CD4-positive, alpha-beta T cell treated with Interleukin-15 for 4 hours (primary cell): Measurements from ENCODE around the gene CACNB2.
"Not testable (repeated sequence)": the region's sequence is repeated elsewhere in the genome, so short reads cannot be mapped to it uniquely, and the experiment has no call there.

ENCODE experiments used
- DNase-seq: peaks from one replicate; pipeline ENCODE4 v3.0.0-alpha.2; 2020; ENCODE audit warnings: low spot score

Gene CACNB2

GRCh38 chr10:18401416-18402195 is 261.4 kb downstream of the CACNB2 start:
- DNase-seq: no peak

DNA sequence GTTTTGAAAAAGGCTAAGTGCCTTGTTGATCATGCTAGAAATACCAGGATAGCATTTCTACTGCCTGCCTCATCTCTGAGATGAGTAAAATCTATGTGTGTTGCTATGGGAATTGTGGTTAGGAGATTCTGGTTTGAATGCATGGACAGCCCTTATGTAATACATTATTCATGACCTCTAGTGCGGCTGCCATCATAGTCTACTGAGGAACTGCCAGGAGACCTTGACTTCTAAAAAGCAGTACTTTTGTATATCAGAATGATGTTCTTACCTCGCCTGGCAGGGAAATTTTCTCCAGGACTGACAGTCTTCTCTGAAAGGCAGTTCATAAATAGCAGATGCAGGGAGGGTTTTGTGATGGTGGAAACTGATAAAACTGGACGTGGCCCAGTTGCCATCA is 262.6 kb downstream of the CACNB2 start:
- no peak for DNase-seq

- DNase-seq: no peak
Measured at GRCh38 chr10:18404530-18404929, 264.3 kb downstream of the CACNB2 start.

GRCh38 chr10:18406136-18406535 is 265.9 kb downstream of the CACNB2 start:
- DNase-seq: no peak

DNA sequence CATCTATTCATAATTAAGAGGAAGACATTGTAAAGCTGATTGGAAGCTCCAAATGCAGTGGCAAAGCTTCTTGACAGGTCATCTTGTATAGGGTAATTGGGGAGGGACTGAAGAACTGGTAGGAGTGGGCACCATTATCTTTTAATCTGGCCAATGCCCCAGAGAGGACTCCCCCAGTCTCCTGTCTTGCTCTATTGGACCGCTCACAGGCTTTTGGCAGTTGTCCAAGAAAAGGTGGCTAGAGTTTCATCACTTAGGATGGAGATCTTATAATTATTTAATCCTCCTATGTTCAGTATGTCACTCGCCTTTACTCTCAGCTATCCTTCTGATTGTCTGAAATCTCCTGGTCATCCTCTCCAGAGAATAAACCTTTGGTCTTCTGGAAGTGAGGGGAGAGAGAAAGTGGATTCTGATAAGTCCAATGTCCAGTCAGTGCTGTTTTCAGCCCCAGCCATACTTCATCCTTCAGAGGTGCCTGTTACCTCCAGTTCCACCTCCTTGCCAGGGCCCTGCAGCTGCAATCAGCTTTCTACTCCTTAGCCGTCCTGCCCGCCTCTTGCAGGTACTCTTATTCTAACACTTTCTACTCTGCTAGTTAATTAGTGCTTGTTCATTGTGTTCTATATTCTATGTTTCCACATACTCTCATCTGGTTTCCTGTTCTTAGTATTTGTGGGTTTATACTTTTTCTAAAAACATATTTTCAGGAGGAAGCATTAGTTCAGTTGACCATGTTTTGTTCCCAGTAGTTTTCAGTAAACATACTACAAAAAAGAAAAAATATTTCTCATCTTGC is 269.6 kb downstream of the CACNB2 start:
- no peak for DNase-seq

DNA sequence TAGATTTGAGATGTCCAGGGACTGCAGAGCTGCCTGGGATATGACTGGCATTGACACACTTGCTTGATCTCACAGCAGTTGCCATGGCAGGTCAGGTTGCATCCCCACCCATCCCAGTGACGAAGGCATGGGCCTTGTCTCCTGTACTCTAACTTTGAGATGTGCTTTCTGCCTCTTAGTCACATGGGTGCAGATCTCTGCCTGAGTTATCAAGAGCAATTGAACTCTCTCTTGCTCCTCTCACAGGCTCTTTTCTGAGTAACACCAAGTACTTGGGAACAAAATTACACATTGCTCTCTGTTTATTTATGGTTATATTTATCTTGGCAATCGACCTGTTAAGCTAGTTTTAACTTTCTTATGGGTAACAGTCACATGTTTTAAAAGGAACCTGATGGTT is 273.8 kb downstream of the CACNB2 start:
- DNase-seq: no peak

- DNase-seq: no peak
Measured at GRCh38 chr10:18417950-18418527, 277.8 kb downstream of the CACNB2 start.

GRCh38 chr10:18418541-18419215 is 278.5 kb downstream of the CACNB2 start:
- DNase-seq: no peak

- DNase-seq: no peak
Measured at GRCh38 chr10:18419945-18420344, 279.7 kb downstream of the CACNB2 start.

- no peak for DNase-seq
Measured at GRCh38 chr10:18421726-18422293, 281.6 kb downstream of the CACNB2 start.

- no peak for DNase-seq
Measured at GRCh38 chr10:18423058-18423637, 282.9 kb downstream of the CACNB2 start.

DNA sequence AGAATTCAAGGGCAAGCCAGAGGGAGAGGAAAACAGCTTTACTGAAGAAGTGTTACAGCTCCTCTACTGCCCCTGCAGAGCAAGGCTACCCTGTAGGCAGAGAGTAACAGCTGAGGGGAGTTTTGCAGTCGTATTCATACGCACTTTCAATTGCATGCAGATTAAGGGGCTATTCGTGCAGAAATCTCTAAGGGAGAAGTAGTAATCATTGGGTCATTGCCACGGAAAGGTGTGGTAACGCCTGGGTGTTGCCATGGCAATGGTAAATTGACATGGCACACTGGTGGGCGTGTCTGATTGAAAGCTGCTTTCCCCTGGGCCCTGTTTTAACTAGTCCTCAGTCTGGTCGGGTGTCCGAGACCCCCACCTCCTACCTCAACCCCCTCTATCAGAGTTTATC is 284.0 kb downstream of the CACNB2 start:
- no peak for DNase-seq

- no peak for DNase-seq
Measured at GRCh38 chr10:18429335-18429734, 289.1 kb downstream of the CACNB2 start.

DNA sequence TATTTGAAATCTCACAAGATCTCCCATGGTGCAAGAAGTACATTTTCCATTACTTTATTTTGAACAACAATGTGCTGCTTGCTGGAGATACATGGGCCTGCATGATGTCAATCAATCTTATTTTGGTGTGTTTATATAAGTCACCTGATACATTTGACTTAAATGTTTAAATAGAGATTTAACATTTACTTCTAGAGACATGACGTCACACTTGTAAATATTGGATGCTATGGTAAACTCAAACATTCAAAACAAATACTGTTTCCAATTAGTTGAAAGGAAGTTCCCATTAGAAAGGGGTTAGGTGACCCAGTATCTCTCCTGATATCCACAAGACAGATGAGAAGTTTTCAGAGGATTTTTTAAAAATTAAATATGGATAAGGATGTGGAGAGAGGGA is 296.7 kb downstream of the CACNB2 start:
- no peak for DNase-seq

DNA sequence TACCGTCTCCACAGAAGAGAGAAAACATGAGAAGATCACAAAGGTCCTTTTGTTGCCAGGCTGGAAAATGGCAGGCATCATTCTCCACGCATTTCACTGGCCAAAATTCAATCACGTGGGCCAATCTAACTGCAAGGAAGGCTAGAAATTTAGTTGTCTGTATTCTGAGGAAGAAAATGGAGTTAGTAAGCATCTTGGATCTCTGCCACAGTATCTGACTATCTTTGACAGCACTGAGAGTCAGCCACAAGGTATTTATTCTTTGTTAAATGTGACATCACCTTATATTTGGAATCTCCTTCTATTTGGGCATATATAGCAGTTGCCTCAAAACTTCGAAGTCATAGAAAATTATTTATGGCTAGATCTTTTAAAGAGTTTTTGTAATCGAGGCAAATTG is 297.3 kb downstream of the CACNB2 start:
- no peak for DNase-seq

DNA sequence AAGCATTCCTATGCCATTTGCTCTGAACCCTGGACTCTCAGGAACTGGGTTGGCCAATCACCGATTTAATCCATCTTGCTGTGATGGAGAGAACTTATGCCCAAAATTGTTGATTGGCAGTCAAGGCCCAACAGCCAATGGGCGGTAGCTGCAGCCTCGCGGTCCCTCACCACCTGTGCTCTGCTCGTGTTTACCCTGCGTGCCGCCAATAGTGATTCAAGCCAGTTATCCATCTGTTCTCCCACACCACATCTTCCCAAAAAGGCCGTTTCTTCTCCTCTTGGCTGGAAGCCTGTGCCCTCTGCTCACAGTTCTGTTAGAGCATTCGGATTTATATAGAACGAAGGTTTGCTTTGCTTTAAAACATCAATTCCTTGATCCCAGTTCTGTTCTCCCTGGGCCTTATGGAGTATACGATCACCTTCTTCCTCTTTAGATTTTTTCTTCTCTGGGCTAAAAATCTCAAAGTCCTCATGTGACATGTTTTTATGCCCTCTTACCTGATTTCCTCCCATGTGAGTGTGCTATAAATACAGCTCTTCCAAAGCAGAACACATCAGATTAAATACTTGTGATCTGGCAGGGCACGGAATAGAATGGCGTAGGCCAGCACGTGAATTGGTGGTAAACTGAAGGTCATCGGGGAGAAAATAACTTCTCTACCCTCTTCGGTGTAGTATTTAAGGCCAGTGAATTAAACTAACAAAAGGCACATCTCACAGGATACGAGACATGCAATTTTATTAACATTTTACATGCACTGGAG is 298.3 kb downstream of the CACNB2 start:
- no peak for DNase-seq

DNA sequence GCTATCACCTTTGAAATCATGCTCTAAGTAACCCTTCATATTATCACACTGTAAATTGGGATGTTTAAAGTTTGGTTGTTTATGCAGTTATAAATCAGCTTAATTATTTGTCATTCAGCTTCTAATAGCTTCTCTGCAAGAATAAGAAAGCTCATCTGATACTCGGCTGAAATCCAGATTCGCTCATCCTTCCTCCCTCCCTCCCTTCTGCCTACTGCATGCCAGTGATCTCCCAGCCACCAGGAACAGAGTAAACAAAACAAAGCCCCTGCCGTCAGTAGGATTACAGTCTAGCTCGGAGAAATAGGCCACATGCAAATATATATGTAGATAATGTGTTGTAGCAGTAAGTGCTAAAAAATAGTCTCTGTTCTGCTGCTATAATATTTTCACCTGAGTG is 299.4 kb downstream of the CACNB2 start:
- DNase-seq: no peak

DNA sequence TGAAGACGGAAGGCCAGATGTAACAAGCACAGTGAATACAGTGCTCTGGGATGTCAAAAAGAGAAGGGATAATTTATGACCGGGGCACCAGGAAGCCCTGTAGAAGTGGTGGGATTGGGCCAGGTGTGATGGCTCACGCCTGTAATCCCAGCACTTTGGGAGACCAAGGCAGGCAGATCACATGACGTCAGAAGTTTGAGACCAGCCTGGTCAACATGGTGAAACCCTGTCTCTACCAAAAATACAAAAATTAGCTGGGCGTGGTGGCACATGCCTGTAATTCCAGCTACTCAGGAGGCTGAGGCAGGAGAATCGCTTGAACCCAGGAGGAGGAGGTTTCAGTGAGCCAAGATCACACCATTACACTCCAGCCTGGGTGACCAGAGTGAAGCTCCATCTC is 305.4 kb downstream of the CACNB2 start:
- not testable (repeated sequence) for DNase-seq

GRCh38 chr10:18446205-18446604 is 306.0 kb downstream of the CACNB2 start:
- DNase-seq: no peak

GRCh38 chr10:18449611-18450026 is 309.4 kb downstream of the CACNB2 start:
- DNase-seq: no peak

- no peak for DNase-seq
Measured at GRCh38 chr10:18450298-18450697, 310.1 kb downstream of the CACNB2 start.
